RWPE2 (cell line): Measurements from ENCODE around the gene RERE.

Experiments used
- ATAC-seq: fragments of 200-7000 bp; cut with Tn5 transposase; 3 replicates; pipeline ENCODE4 v1.9.1; 2021; ENCODE audit warnings: low read depth
- DNase-seq: peaks from one replicate; pipeline ENCODE4 v3.0.0-alpha.2; 2020; ENCODE audit warnings: low spot score
- H3K27ac ChIP-seq: fragments of 450-650 bp; 2 replicates; pipeline ENCODE4 v1.5.1; 2017; ENCODE audit warnings: mild to moderate bottlenecking; ENCODE audit not compliant: poor library complexity, severe bottlenecking
- H3K27me3 ChIP-seq: fragments of 250-450 bp; sonication (Bioruptor Pico); 2 replicates; pipeline ENCODE4 v1.5.1; 2021; ENCODE audit warnings: mild to moderate bottlenecking, moderate library complexity; ENCODE audit not compliant: insufficient read depth, poor library complexity, severe bottlenecking
- H3K36me3 ChIP-seq: fragments of 250-450 bp; sonication (Bioruptor Pico); 2 replicates; pipeline ENCODE4 v1.5.1; 2020; ENCODE audit warnings: low read depth, mild to moderate bottlenecking, moderate library complexity
- H3K4me1 ChIP-seq: fragments of 250-450 bp; sonication (Bioruptor Pico); 2 replicates; pipeline ENCODE4 v1.5.1; 2021; ENCODE audit warnings: mild to moderate bottlenecking, moderate library complexity; ENCODE audit not compliant: insufficient read depth, poor library complexity, severe bottlenecking
- H3K4me3 ChIP-seq: fragments of 250-450 bp; sonication (Bioruptor Pico); 2 replicates; pipeline ENCODE4 v1.5.1; 2021; ENCODE audit warnings: mild to moderate bottlenecking, moderate library complexity; ENCODE audit not compliant: severe bottlenecking
- H3K9me3 ChIP-seq: fragments of 250-450 bp; sonication (Bioruptor Pico); 2 replicates; pipeline ENCODE4 v1.5.1; 2021; ENCODE audit warnings: mild to moderate bottlenecking, moderate library complexity; ENCODE audit not compliant: severe bottlenecking
- TF ChIP-seq, protein P1 (sequence below): fragments of 450-650 bp; IDR thresholded peaks from one replicate; pipeline ENCODE4 v1.5.1; 2017; ENCODE audit warnings: mild to moderate bottlenecking, moderate library complexity; ENCODE audit not compliant: poor library complexity, severe bottlenecking

RERE gene

DNA sequence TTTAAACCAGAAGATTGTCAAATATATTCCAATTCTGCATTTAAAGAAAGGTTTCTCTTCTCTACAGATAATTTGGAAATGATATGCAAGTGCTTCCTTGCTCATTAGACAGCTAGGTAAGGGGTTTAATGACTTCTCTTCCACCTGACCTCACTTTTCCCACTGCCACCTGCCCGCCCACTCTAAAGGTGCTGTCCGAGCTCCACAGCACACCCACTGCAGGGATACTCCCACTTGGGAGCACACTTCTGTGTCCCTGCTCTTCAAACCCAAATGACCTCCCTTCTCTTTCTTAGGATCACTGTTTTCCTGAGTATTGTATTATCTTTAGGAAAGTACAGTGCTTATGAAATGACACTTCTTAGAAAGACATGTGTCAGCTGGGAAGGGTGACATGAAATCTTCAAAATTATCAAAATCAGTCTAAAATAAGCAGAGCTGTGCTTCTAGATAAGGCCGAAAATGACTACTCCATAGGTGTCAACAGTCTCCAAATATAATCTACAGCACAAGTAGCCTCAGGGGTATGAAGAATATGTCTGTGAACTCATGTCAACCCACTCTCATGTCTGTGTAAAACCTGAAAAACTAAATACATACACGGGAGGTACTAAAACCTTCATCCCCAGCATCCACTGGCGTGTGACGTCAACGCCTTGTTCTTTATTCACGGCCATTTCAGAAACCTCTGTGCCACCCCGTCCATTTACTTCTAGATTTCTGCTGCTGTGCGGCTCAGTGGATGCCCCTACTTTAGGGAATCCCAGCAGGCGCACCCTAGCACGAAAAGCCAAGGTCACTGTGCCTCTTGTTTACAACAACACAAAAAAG lies 428.5 kb downstream of the RERE start:
- H3K27me3 ChIP-seq = no peaks in the 10 kb centered on the region
- TF ChIP-seq, protein P1, sequence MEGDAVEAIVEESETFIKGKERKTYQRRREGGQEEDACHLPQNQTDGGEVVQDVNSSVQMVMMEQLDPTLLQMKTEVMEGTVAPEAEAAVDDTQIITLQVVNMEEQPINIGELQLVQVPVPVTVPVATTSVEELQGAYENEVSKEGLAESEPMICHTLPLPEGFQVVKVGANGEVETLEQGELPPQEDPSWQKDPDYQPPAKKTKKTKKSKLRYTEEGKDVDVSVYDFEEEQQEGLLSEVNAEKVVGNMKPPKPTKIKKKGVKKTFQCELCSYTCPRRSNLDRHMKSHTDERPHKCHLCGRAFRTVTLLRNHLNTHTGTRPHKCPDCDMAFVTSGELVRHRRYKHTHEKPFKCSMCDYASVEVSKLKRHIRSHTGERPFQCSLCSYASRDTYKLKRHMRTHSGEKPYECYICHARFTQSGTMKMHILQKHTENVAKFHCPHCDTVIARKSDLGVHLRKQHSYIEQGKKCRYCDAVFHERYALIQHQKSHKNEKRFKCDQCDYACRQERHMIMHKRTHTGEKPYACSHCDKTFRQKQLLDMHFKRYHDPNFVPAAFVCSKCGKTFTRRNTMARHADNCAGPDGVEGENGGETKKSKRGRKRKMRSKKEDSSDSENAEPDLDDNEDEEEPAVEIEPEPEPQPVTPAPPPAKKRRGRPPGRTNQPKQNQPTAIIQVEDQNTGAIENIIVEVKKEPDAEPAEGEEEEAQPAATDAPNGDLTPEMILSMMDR = no peak
- no peaks in the 10 kb centered on the region for H3K9me3 ChIP-seq
- H3K4me1 ChIP-seq = no peaks in the 10 kb centered on the region
- DNase-seq (no peak), ATAC-seq (no peak)
- no peaks in the 10 kb centered on the region for H3K36me3 ChIP-seq
- no peak overlapping the region for H3K27ac ChIP-seq
- H3K4me3 ChIP-seq = no peak overlapping the region

DNA sequence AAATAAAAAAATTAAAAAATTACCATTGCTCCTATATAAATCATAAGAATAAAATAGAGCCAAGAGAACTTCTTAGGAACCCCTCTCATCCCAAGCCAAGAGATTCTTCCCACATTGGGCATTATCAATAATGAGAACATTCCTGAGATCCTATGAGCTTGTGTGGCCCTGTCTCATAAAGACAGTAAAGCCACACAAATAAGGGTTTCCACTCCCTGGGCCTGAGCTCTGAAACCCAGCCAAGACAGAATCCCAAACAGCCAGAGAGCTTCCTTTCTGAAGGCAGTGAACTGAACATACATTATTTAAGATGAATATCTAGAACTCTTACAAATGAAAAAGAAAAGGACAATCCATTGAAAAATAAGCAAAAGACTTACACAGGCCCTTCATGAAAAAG lies 431.2 kb downstream of the RERE start:
- H3K27me3 ChIP-seq = no peaks in the 10 kb centered on the region
- no peaks in the 10 kb centered on the region for H3K9me3 ChIP-seq
- TF ChIP-seq, protein P1 = no peak
- H3K4me3 ChIP-seq = no peak overlapping the region
- no peak overlapping the region for H3K27ac ChIP-seq
- H3K4me1 ChIP-seq = no peaks in the 10 kb centered on the region
- ATAC-seq = no peak
- no peak for DNase-seq
- no peaks in the 10 kb centered on the region; the same call in 1 of the 2 replicates for H3K36me3 ChIP-seq

DNA sequence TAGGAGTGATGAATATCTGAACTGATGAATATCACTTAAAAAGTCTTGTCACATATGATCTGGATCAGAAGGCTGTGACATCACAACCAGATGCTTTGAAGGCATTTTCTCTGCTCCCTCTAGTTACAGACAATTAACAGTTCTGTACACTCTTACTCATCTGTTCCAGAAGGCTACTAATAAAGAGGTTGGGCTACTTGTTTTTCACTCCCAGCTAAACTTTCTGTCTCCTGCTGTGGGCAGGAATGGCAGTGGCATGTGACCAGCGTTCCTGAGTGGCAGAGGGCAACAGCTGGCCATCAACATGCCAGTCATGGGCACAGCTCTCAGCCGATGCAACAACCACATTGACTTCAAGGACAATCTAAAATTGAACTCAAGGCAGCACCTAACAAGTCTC lies 432.9 kb downstream of the RERE start:
- no peaks in the 10 kb centered on the region for H3K9me3 ChIP-seq
- ATAC-seq (no peak), DNase-seq (no peak)
- H3K27me3 ChIP-seq = no peaks in the 10 kb centered on the region
- TF ChIP-seq, protein P1 = no peak
- H3K27ac ChIP-seq = no peak overlapping the region
- no peaks in the 10 kb centered on the region; the same call in 1 of the 2 replicates for H3K36me3 ChIP-seq
- no peaks in the 10 kb centered on the region for H3K4me1 ChIP-seq
- no peak overlapping the region for H3K4me3 ChIP-seq

DNA sequence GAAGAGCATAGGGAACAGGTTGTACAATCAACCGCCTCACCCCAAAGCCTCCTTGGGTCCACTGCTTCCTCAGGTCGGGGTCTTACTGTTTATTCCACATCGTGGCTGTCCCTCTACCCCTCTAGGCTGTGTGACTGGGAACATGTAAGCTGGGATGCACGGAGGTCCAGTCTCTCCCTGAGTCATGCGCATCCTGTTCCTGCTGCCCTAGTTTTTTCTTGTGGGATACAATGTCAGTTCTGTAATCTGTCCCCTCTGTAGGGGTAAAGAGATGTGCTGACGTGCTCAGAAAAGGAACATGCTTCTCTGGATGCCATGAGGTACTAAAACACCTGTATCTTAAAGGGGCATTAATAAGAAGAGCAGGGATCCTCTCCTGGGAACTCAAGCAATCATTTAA lies 433.4 kb downstream of the RERE start:
- DNase-seq (no peak), ATAC-seq (no peak)
- no peaks in the 10 kb centered on the region for H3K27me3 ChIP-seq
- TF ChIP-seq, protein P1 = no peak
- H3K27ac ChIP-seq = no peak overlapping the region
- H3K36me3 ChIP-seq = no peaks in the 10 kb centered on the region; the same call in 1 of the 2 replicates
- H3K9me3 ChIP-seq = no peaks in the 10 kb centered on the region
- H3K4me3 ChIP-seq = no peak overlapping the region
- H3K4me1 ChIP-seq = no peaks in the 10 kb centered on the region
